OCI-LY3 (cell line): ENCODE measurements around the gene TFRC.
"Not testable (repeated sequence)": the region's sequence is repeated elsewhere in the genome, so short reads cannot be mapped to it uniquely, and the experiment has no call there.

ENCODE experiments used
- H2AFZ ChIP-seq: fragments of 200-600, 300-600 bp; shearing (Covaris generic); 2 replicates; pipeline ENCODE4 v1.6.0; 2014; ENCODE audit warnings: antibody characterized with exemption, low read depth, low read length
- H3K27ac ChIP-seq: fragments of 200-600, 300-600 bp; sonication (generic); 2 replicates; pipeline ENCODE4 v1.5.1; 2014; ENCODE audit warnings: mild to moderate bottlenecking, low read length, moderate library complexity, mixed read lengths
- H3K27me3 ChIP-seq: fragments of 200-600, 300-600 bp; sonication (generic); 2 replicates; pipeline ENCODE4 v1.6.1; 2014; ENCODE audit warnings: low read depth, low read length, mixed read lengths
- H3K36me3 ChIP-seq: fragments of 200-600, 300-600 bp; sonication (generic); replicated peaks from 2 replicates; pipeline ENCODE3; 2014; ENCODE audit warnings: low read depth, low read length, mixed read lengths
- H3K4me1 ChIP-seq: fragments of 300-600, 200-600 bp; sonication (generic); 2 replicates; pipeline ENCODE4 v1.6.1; 2014; ENCODE audit warnings: low read length, mixed read lengths
- H3K4me2 ChIP-seq: fragments of 200-600, 300-600 bp; sonication (generic); 2 replicates; pipeline ENCODE4 v1.6.1; 2014; ENCODE audit warnings: low read length, mixed read lengths
- H3K4me3 ChIP-seq: fragments of 300-600, 200-600 bp; sonication (generic); 2 replicates; pipeline ENCODE4 v1.5.1; 2014; ENCODE audit warnings: antibody characterized with exemption, mild to moderate bottlenecking, low read length, moderate library complexity
- H3K79me2 ChIP-seq: fragments of 300-600, 200-600 bp; shearing (Covaris generic); 2 replicates; pipeline ENCODE4 v1.6.1; 2014; ENCODE audit warnings: mild to moderate bottlenecking, low read length, mixed read lengths
- H3K9ac ChIP-seq: fragments of 300-600, 200-600 bp; shearing (Covaris generic); 2 replicates; pipeline ENCODE4 v1.6.0; 2014; ENCODE audit warnings: mild to moderate bottlenecking, low read length, moderate library complexity
- H3K9me3 ChIP-seq: fragments of 200-600, 300-600 bp; shearing (Covaris generic); 2 replicates; pipeline ENCODE4 v1.6.1; 2014; ENCODE audit warnings: low read length, mixed read lengths; ENCODE audit not compliant: insufficient read depth
- H4K20me1 ChIP-seq: fragments of 200-600, 300-600 bp; sonication (generic); 2 replicates; pipeline ENCODE4 v1.6.1; 2016; ENCODE audit warnings: low read length, mixed read lengths; ENCODE audit not compliant: insufficient read depth
- CTCF ChIP-seq: fragments of 200-600, 300-600 bp; sonication (generic); IDR thresholded peaks from 2 replicates; pipeline ENCODE4 v1.5.1; 2014; ENCODE audit warnings: antibody characterized with exemption, low read length, low read depth
- EZH2phosphoT487 ChIP-seq: fragments of 200-600 bp; shearing (Covaris generic); IDR thresholded peaks from 2 replicates; pipeline ENCODE4 v1.6.1; 2018; ENCODE audit warnings: antibody characterized with exemption, mixed run types, low read depth

Gene TFRC

GRCh38 chr3:196075013-196075412, 6.9 kb downstream of the TFRC start:
- no peak overlapping the region for H2AFZ ChIP-seq
- H3K9me3 ChIP-seq = no peaks in the 10 kb centered on the region
- no peaks in the 10 kb centered on the region for H3K27me3 ChIP-seq
- H3K79me2 ChIP-seq = peaks cover 99% of the 10 kb centered on the region
- peaks cover 50% of the 10 kb centered on the region for H3K4me1 ChIP-seq
- H3K36me3 ChIP-seq = peaks cover 66% of the 10 kb centered on the region
- H3K9ac ChIP-seq = no peak overlapping the region
- H3K4me3 ChIP-seq = no peak overlapping the region
- H4K20me1 ChIP-seq = peaks cover 80% of the 10 kb centered on the region
- H3K4me2 ChIP-seq = no peak overlapping the region
- peak overlapping the region; percentile 37 for H3K27ac ChIP-seq
- TF ChIP-seq CTCF (no peak), EZH2phosphoT487 (no peak)

GRCh38 chr3:196073255-196073753, 8.6 kb downstream of the TFRC start:
- Histone ChIP-seq H3K4me2 (no peak overlapping the region), H3K9ac (no peak overlapping the region), H2AFZ (no peak overlapping the region), H3K4me1 (peaks cover 35% of the 10 kb centered on the region), H3K27ac (peak overlapping the region; percentile 57), H3K79me2 (peaks cover 95% of the 10 kb centered on the region), H3K4me3 (no peak overlapping the region), H3K27me3 (no peaks in the 10 kb centered on the region), H3K9me3 (no peaks in the 10 kb centered on the region), H3K36me3 (peaks cover 66% of the 10 kb centered on the region), H4K20me1 (peaks cover 72% of the 10 kb centered on the region)
- peak; percentile 80 for TF ChIP-seq CTCF
- no peak for TF ChIP-seq EZH2phosphoT487

GRCh38 chr3:196072313-196072712, 9.6 kb downstream of the TFRC start:
- TF ChIP-seq EZH2phosphoT487 (no peak), CTCF (no peak)
- Histone ChIP-seq H3K79me2 (peaks cover 95% of the 10 kb centered on the region), H3K27ac (peak overlapping the region; percentile 48), H3K27me3 (no peaks in the 10 kb centered on the region), H2AFZ (no peak overlapping the region), H3K4me1 (peaks cover 28% of the 10 kb centered on the region), H3K9me3 (no peaks in the 10 kb centered on the region), H4K20me1 (peaks cover 71% of the 10 kb centered on the region), H3K9ac (no peak overlapping the region), H3K4me3 (no peak overlapping the region), H3K36me3 (peaks cover 69% of the 10 kb centered on the region), H3K4me2 (no peak overlapping the region)

- H3K36me3 ChIP-seq = peaks cover 74% of the 10 kb centered on the region
- not testable (repeated sequence) for H3K4me2 ChIP-seq, H3K4me1 ChIP-seq, H3K27ac ChIP-seq, H3K9me3 ChIP-seq, H3K9ac ChIP-seq, H2AFZ ChIP-seq, H3K27me3 ChIP-seq, H3K4me3 ChIP-seq
- H4K20me1 ChIP-seq = peaks cover 65% of the 10 kb centered on the region
- peaks cover 88% of the 10 kb centered on the region for H3K79me2 ChIP-seq
Observed at GRCh38 chr3:196068812-196069211, 13.1 kb downstream of the TFRC start.

- Histone ChIP-seq H3K36me3 (peaks cover 82% of the 10 kb centered on the region), H3K9me3 (no peaks in the 10 kb centered on the region), H3K79me2 (peaks cover 84% of the 10 kb centered on the region)
Observed at GRCh38 chr3:196067439-196067838, 14.5 kb downstream of the TFRC start.

More at GRCh38 chr3:196067439-196067838, 14.5 kb downstream of the TFRC start:
- Histone ChIP-seq H2AFZ (no peak overlapping the region), H3K27me3 (no peaks in the 10 kb centered on the region), H3K4me2 (no peak overlapping the region), H3K4me3 (no peak overlapping the region), H3K27ac (no peak overlapping the region), H3K4me1 (0 out of 2 replicates have a peak, but pooled peaks cover 1% of the 10 kb centered on the region), H3K9ac (no peak overlapping the region), H4K20me1 (peaks cover 63% of the 10 kb centered on the region)
- TF ChIP-seq CTCF = no peak
- TF ChIP-seq EZH2phosphoT487 = no peak
